GM12878 (cell line): ENCODE measurements around the gene CCL4. TPM values are rescaled to one million over a fixed set of nuclear protein-coding genes. Genes with fewer than 3 reads are reported as not detected.

ENCODE experiments used
- BMI1 ChIP-seq: fragments of 450-650 bp; IDR thresholded peaks from 2 replicates; pipeline ENCODE4 v1.6.1; 2016; ENCODE audit warnings: mild to moderate bottlenecking, moderate library complexity, borderline replicate concordance
- HDAC6 ChIP-seq: fragments of 200-600 bp; sonication (generic); IDR thresholded peaks from one replicate; pipeline ENCODE4 v1.8.0; 2017; ENCODE audit warnings: antibody characterized with exemption; ENCODE audit not compliant: unreplicated experiment
- MTA3 ChIP-seq: IDR thresholded peaks from 2 replicates; pipeline ENCODE4 v1.6.1; 2012; ENCODE audit warnings: low read length, inconsistent platforms, borderline replicate concordance
- NFIC ChIP-seq: IDR thresholded peaks from 2 replicates; pipeline ENCODE4 v1.6.1; 2012; ENCODE audit warnings: low read depth, mild to moderate bottlenecking, inconsistent platforms, low read length, moderate library complexity
- RCOR1 ChIP-seq: conservative IDR thresholded peaks from 2 replicates; pipeline ENCODE4 v1.6.1; 2012; ENCODE audit warnings: low read depth, low read length, improper control_type of control experiment
- SIN3A ChIP-seq: IDR thresholded peaks from 2 replicates; pipeline ENCODE4 v1.6.1; 2012; ENCODE audit warnings: low read depth, low read length, improper control_type of control experiment
- SMC3 ChIP-seq: IDR thresholded peaks from 2 replicates; pipeline ENCODE4 v1.6.1; 2011; ENCODE audit warnings: low read length, improper control_type of control experiment, borderline replicate concordance
- SRF ChIP-seq, 2 experiments: IDR thresholded peaks; 2 replicates each; pipeline ENCODE4 v1.6.1; 2011; ENCODE audit warnings: low read depth in 2 of 2, low read length in 2 of 2, mild to moderate bottlenecking in 1 of 2, moderate library complexity in 1 of 2
- TARDBP ChIP-seq: IDR thresholded peaks from 2 replicates; pipeline ENCODE4 v1.6.1; 2016; ENCODE audit warnings: borderline replicate concordance
- TCF12 ChIP-seq: IDR thresholded peaks from 2 replicates; pipeline ENCODE4 v1.6.1; 2011; ENCODE audit warnings: low read depth, mild to moderate bottlenecking, low read length
- YBX1 ChIP-seq: fragments of 450-650 bp; IDR thresholded peaks from 2 replicates; pipeline ENCODE4 v1.6.1; 2016; ENCODE audit warnings: antibody characterized with exemption
- ZNF274 ChIP-seq: IDR thresholded peaks from one replicate; pipeline ENCODE4 v1.8.0; 2011; ENCODE audit not compliant: insufficient read length, insufficient read depth
- ZZZ3 ChIP-seq: IDR thresholded peaks from 2 replicates; pipeline ENCODE4 v1.6.1; 2011; ENCODE audit warnings: low read depth; ENCODE audit not compliant: control insufficient read depth, insufficient read length
- polyA plus RNA-seq, 11 experiments: library from polyadenylated mRNA; depleted of rRNA in 4 of 11; unstranded in 6 of 11; stranded (reverse) in 5 of 11; fragments of >200 nt; fragmentation: Nextera tagmentation in 4 of 11; fragmentation: Illumina TruSeq in 1 of 11; extraction: Ambion mirVana in 4 of 11; extraction: Trizol in 1 of 11; gene quantifications; 1 replicate in 1 of 11; 2 replicates in 10 of 11; pipeline versions ENCODE4 v1.2.1 to v1.2.3, GENCODE V29; 2011 to 2016; ENCODE audit warnings: inconsistent platforms in 2 of 11, missing spikeins in 2 of 11, low read depth in 1 of 11
- total RNA-seq, 4 experiments: library from RNA; depleted of rRNA in 3 of 4; stranded (reverse); fragments of >200 nt in 3 of 4; fragmentation: Illumina TruSeq in 1 of 4; extraction: Trizol in 1 of 4; gene quantifications; 2 replicates each; pipeline versions ENCODE4 v1.2.1 to v1.2.3, GENCODE V29; 2013 to 2021
- TF ChIP-seq, protein P1 (sequence below): fragments of 450-650 bp; formaldehyde crosslinking; IDR thresholded peaks from 2 replicates; pipeline ENCODE4 v1.4.0; 2022; ENCODE audit warnings: mild to moderate bottlenecking, moderate library complexity
- TF ChIP-seq, protein P2 (sequence below): fragments of 450-650 bp; IDR thresholded peaks from 2 replicates; pipeline ENCODE4 v1.6.1; 2017; ENCODE audit warnings: mild to moderate bottlenecking
- TF ChIP-seq, protein P3 (sequence below): IDR thresholded peaks from 2 replicates; pipeline ENCODE4 v1.6.1; 2012; ENCODE audit warnings: low read length, inconsistent platforms
- TF ChIP-seq, protein P4 (sequence below): IDR thresholded peaks from 2 replicates; pipeline ENCODE4 v1.6.1; 2012; ENCODE audit warnings: low read depth, low read length, improper control_type of control experiment
- TF ChIP-seq, protein P5 (sequence below): fragments of 450-650 bp; IDR thresholded peaks from 2 replicates; pipeline ENCODE4 v1.6.1; 2017; ENCODE audit warnings: low read depth, mild to moderate bottlenecking, moderate library complexity

The CCL4 gene
- total and polyA plus RNA-seq, 10 of the 15 experiments (the other 5 are each of a cell fraction or from before 2014, with no cell fraction given): 18.7 to 741 (median 79.4) TPM

DNA sequence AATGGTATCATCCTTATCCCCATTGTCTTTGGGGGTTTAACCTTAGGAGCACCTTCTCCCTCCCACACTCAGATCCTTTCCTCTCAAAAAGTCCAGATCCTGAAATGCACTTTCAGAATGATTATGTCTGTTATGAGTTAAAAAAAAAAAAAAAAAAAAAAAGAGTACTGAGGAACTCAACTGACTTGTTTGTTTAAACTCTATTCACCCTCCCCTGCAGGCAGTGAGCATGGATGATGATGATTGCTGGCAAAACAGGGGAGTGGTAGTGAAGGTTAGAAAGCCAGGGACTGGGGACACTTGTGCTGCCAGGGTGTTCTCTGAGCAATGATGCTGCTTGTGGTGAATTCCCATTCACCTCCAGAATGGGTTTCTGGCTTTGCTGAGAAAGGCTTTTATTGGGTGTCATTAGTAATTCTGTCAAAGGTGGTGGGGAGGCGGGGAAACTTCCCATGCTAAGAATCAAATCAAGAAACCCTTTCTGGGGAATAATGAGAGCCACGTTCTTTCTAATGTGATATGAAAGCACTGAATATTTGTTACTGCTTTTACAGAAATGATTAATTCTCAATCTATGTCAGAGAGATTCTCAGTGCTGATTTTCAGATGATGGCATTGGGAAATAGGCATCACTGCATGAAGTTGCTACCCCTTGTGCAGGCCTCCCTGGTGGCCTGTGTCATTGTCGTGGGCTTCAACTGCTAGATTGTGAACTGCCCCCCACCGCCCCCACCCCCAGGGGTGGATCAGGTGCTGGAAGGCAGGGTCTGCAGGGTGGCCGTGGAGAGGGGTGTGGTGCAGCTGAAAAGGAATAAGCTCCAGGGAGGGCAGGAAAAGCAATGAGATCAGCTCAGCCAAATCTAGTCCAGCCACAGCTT, 14.1 kb downstream of the CCL4 start (continued):
- TF ChIP-seq, protein P1, sequence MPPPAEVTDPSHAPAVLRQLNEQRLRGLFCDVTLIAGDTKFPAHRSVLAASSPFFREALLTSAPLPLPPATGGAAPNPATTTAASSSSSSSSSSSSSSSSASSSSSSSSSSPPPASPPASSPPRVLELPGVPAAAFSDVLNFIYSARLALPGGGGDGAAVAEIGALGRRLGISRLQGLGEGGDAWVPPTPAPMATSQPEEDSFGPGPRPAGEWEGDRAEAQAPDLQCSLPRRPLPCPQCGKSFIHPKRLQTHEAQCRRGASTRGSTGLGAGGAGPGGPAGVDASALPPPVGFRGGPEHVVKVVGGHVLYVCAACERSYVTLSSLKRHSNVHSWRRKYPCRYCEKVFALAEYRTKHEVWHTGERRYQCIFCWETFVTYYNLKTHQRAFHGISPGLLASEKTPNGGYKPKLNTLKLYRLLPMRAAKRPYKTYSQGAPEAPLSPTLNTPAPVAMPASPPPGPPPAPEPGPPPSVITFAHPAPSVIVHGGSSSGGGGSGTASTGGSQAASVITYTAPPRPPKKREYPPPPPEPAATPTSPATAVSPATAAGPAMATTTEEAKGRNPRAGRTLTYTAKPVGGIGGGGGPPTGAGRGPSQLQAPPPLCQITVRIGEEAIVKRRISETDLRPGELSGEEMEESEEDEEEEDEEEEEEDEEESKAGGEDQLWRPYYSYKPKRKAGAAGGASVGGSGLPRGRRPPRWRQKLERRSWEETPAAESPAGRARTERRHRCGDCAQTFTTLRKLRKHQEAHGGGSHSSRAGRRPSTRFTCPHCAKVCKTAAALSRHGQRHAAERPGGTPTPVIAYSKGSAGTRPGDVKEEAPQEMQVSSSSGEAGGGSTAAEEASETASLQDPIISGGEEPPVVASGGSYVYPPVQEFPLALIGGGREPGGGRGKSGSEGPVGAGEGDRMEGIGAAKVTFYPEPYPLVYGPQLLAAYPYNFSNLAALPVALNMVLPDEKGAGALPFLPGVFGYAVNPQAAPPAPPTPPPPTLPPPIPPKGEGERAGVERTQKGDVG (CRISPR knock-in tag): no peak
- TF ChIP-seq SIN3A (no peak), ZZZ3 (no peak), YBX1 (no peak), ZNF274 (no peak), NFIC (peak; percentile 89), RCOR1 (no peak), SMC3 (no peak), BMI1 (no peak), TCF12 (no peak), MTA3 (peak; percentile 48; the same call in 1 of the 2 replicates), SRF (IDR thresholded peaks at IDR 0.05; ENCODE audit: low read depth in 2 of 2, low read length in 2 of 2) (no peak), TARDBP (no peak), HDAC6 (no peak)
- TF ChIP-seq, protein P2, sequence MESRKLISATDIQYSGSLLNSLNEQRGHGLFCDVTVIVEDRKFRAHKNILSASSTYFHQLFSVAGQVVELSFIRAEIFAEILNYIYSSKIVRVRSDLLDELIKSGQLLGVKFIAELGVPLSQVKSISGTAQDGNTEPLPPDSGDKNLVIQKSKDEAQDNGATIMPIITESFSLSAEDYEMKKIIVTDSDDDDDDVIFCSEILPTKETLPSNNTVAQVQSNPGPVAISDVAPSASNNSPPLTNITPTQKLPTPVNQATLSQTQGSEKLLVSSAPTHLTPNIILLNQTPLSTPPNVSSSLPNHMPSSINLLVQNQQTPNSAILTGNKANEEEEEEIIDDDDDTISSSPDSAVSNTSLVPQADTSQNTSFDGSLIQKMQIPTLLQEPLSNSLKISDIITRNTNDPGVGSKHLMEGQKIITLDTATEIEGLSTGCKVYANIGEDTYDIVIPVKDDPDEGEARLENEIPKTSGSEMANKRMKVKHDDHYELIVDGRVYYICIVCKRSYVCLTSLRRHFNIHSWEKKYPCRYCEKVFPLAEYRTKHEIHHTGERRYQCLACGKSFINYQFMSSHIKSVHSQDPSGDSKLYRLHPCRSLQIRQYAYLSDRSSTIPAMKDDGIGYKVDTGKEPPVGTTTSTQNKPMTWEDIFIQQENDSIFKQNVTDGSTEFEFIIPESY: no peak
- TF ChIP-seq, protein P3, sequence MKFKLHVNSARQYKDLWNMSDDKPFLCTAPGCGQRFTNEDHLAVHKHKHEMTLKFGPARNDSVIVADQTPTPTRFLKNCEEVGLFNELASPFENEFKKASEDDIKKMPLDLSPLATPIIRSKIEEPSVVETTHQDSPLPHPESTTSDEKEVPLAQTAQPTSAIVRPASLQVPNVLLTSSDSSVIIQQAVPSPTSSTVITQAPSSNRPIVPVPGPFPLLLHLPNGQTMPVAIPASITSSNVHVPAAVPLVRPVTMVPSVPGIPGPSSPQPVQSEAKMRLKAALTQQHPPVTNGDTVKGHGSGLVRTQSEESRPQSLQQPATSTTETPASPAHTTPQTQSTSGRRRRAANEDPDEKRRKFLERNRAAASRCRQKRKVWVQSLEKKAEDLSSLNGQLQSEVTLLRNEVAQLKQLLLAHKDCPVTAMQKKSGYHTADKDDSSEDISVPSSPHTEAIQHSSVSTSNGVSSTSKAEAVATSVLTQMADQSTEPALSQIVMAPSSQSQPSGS: peak; percentile 80
- TF ChIP-seq, protein P4, sequence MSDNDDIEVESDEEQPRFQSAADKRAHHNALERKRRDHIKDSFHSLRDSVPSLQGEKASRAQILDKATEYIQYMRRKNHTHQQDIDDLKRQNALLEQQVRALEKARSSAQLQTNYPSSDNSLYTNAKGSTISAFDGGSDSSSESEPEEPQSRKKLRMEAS: no peak
- TF ChIP-seq, protein P5, sequence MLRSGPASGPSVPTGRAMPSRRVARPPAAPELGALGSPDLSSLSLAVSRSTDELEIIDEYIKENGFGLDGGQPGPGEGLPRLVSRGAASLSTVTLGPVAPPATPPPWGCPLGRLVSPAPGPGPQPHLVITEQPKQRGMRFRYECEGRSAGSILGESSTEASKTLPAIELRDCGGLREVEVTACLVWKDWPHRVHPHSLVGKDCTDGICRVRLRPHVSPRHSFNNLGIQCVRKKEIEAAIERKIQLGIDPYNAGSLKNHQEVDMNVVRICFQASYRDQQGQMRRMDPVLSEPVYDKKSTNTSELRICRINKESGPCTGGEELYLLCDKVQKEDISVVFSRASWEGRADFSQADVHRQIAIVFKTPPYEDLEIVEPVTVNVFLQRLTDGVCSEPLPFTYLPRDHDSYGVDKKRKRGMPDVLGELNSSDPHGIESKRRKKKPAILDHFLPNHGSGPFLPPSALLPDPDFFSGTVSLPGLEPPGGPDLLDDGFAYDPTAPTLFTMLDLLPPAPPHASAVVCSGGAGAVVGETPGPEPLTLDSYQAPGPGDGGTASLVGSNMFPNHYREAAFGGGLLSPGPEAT: peak; percentile 72; the same call in 1 of the 2 replicates
